Osteoblast (primary cell): ENCODE data around the gene CACNA1D. TPM values are rescaled to one million over a fixed set of nuclear protein-coding genes. Genes with fewer than 3 reads are reported as not detected.

Source experiments
- DNase-seq: peaks from one replicate; pipeline ENCODE4 v3.0.0; 2011; ENCODE audit warnings: low spot score, mixed read lengths; ENCODE audit not compliant: insufficient read length; ENCODE audit errors: missing footprints
- H2AFZ ChIP-seq: 2 replicates; pipeline ENCODE4 v1.6.0; 2011; ENCODE audit warnings: mild to moderate bottlenecking, low read length
- H3K27ac ChIP-seq: 2 replicates; pipeline ENCODE4 v1.5.1; 2011; ENCODE audit warnings: mild to moderate bottlenecking, low read depth, low read length, moderate library complexity
- H3K27me3 ChIP-seq: 2 replicates; pipeline ENCODE4 v1.6.0; 2012; ENCODE audit warnings: mild to moderate bottlenecking, control low read depth, inconsistent platforms, low read length, moderate library complexity; ENCODE audit not compliant: insufficient read depth
- H3K36me3 ChIP-seq: 2 replicates; pipeline ENCODE4 v1.5.1; 2011; ENCODE audit warnings: mild to moderate bottlenecking, low read length, control low read depth, moderate library complexity; ENCODE audit not compliant: insufficient read depth
- H3K4me1 ChIP-seq: 2 replicates; pipeline ENCODE4 v1.5.1; 2011; ENCODE audit warnings: mild to moderate bottlenecking, low read length, control low read depth, moderate library complexity; ENCODE audit not compliant: insufficient read depth
- H3K4me2 ChIP-seq: 2 replicates; pipeline ENCODE4 v1.6.0; 2011; ENCODE audit warnings: mild to moderate bottlenecking, low read length; ENCODE audit not compliant: insufficient read depth
- H3K4me3 ChIP-seq: fragments of 200-600 bp; sonication (generic); 3 replicates; pipeline ENCODE4 v1.5.1; 2012; ENCODE audit warnings: mild to moderate bottlenecking, low read length, inconsistent platforms; ENCODE audit not compliant: insufficient read depth
- H3K79me2 ChIP-seq: 2 replicates; pipeline ENCODE4 v1.6.0; 2012; ENCODE audit warnings: mild to moderate bottlenecking, low read length, control low read depth, inconsistent platforms; ENCODE audit not compliant: insufficient read depth
- H3K9me3 ChIP-seq: 2 replicates; pipeline ENCODE4 v1.5.1; 2011; ENCODE audit warnings: low read depth, low read length, control low read depth
- H4K20me1 ChIP-seq: 2 replicates; pipeline ENCODE4 v1.6.0; 2012; ENCODE audit warnings: mild to moderate bottlenecking, low read length, control low read depth; ENCODE audit not compliant: insufficient read depth
- total RNA-seq: library from RNA; depleted of rRNA; stranded (reverse); fragments of >200 nt; gene quantifications from 2 replicates; pipeline ENCODE4 v1.2.3, GENCODE V29; 2012
- TF ChIP-seq, protein P1 (sequence below): IDR thresholded peaks from 2 replicates; pipeline ENCODE4 v1.5.1; 2011; ENCODE audit warnings: mild to moderate bottlenecking, low read depth, low read length, moderate library complexity; ENCODE audit errors: extremely low read depth

CACNA1D gene
- total RNA-seq, 1 donor: under 0.01 TPM

- H3K27ac ChIP-seq: no peak overlapping the region
- H4K20me1 ChIP-seq: no peaks in the 10 kb centered on the region
- H3K9me3 ChIP-seq: no peaks in the 10 kb centered on the region
- peaks cover 32% of the 10 kb centered on the region for H3K4me1 ChIP-seq
- no peaks in the 10 kb centered on the region for H3K79me2 ChIP-seq
- no peak overlapping the region for H3K4me2 ChIP-seq
- H3K27me3 ChIP-seq: peaks cover 3% of the 10 kb centered on the region
- H3K4me3 ChIP-seq: no peak overlapping the region
- no peaks in the 10 kb centered on the region for H3K36me3 ChIP-seq
- TF ChIP-seq, protein P1, sequence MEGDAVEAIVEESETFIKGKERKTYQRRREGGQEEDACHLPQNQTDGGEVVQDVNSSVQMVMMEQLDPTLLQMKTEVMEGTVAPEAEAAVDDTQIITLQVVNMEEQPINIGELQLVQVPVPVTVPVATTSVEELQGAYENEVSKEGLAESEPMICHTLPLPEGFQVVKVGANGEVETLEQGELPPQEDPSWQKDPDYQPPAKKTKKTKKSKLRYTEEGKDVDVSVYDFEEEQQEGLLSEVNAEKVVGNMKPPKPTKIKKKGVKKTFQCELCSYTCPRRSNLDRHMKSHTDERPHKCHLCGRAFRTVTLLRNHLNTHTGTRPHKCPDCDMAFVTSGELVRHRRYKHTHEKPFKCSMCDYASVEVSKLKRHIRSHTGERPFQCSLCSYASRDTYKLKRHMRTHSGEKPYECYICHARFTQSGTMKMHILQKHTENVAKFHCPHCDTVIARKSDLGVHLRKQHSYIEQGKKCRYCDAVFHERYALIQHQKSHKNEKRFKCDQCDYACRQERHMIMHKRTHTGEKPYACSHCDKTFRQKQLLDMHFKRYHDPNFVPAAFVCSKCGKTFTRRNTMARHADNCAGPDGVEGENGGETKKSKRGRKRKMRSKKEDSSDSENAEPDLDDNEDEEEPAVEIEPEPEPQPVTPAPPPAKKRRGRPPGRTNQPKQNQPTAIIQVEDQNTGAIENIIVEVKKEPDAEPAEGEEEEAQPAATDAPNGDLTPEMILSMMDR: no peak
- no peak for DNase-seq
- H2AFZ ChIP-seq: no peak overlapping the region
Observed at GRCh38 chr3:53808496-53808895, 314.1 kb downstream of the CACNA1D start.

- TF ChIP-seq, protein P1: no peak
- Histone ChIP-seq H4K20me1 (no peaks in the 10 kb centered on the region), H3K27me3 (peaks cover 3% of the 10 kb centered on the region), H2AFZ (no peak overlapping the region), H3K9me3 (no peaks in the 10 kb centered on the region), H3K4me2 (no peak overlapping the region), H3K4me1 (peaks cover 28% of the 10 kb centered on the region), H3K36me3 (no peaks in the 10 kb centered on the region), H3K79me2 (no peaks in the 10 kb centered on the region), H3K4me3 (no peak overlapping the region), H3K27ac (no peak overlapping the region)
- no peak for DNase-seq
Observed at GRCh38 chr3:53809267-53809666, 314.9 kb downstream of the CACNA1D start.

DNA sequence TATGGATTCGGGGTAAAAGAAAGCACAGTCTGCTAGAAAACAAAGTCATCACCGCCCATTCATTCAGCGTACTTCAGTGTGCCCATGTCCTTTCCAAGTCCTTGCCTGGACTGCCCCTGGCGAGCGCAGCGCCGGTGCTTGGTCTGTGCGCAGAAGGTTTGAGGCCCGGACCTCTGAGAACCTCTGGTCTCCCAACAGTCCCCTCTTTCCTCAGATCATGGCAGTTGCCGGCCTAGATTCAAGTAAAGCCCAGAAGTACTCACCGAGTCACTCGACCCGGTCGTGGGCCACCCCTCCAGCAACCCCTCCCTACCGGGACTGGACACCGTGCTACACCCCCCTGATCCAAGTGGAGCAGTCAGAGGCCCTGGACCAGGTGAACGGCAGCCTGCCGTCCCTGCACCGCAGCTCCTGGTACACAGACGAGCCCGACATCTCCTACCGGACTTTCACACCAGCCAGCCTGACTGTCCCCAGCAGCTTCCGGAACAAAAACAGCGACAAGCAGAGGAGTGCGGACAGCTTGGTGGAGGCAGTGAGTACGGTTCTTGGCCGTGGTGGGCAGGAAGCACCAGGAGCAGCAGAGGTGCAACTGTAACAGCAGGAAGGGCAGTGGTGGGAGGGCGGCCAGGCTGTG, 315.5 kb downstream of the CACNA1D start:
- Histone ChIP-seq H3K79me2 (no peaks in the 10 kb centered on the region), H3K9me3 (no peaks in the 10 kb centered on the region), H3K36me3 (no peaks in the 10 kb centered on the region), H4K20me1 (no peaks in the 10 kb centered on the region), H3K4me3 (no peak overlapping the region), H3K4me1 (peaks cover 22% of the 10 kb centered on the region), H3K27me3 (peaks cover 3% of the 10 kb centered on the region), H2AFZ (no peak overlapping the region), H3K27ac (no peak overlapping the region), H3K4me2 (no peak overlapping the region)
- no peak for DNase-seq
- TF ChIP-seq, protein P1: no peak

- Histone ChIP-seq H3K4me1 (peaks cover 8% of the 10 kb centered on the region), H2AFZ (no peak overlapping the region)
- TF ChIP-seq, protein P1: no peak
Observed at GRCh38 chr3:53811143-53811927, 316.9 kb downstream of the CACNA1D start.

More at GRCh38 chr3:53811143-53811927, 316.9 kb downstream of the CACNA1D start:
- peaks cover 7% of the 10 kb centered on the region for H3K27me3 ChIP-seq
- no peak for DNase-seq
- no peaks in the 10 kb centered on the region for H3K36me3 ChIP-seq
- no peaks in the 10 kb centered on the region for H4K20me1 ChIP-seq
- H3K4me2 ChIP-seq: no peak overlapping the region
- H3K79me2 ChIP-seq: no peaks in the 10 kb centered on the region
- no peak overlapping the region for H3K27ac ChIP-seq
- no peaks in the 10 kb centered on the region for H3K9me3 ChIP-seq
- H3K4me3 ChIP-seq: no peak overlapping the region
